ENCODE results near the gene IL6R.

- TF ChIP-seq CTCF (IDR thresholded peaks at IDR 0.05) = no peak
- TF ChIP-seq POLR2A (IDR thresholded peaks at IDR 0.05) = no peak
Measured at GRCh38 chr1:154466206-154466605, 61.1 kb downstream of the IL6R start.
